ENCODE measurements around the gene PIP5K1C.
"Not testable (repeated sequence)": the region's sequence is repeated elsewhere in the genome, so short reads cannot be mapped to it uniquely, and the experiment has no call there.

The PIP5K1C gene

GRCh38 chr19:3673506-3674439 is 26.5 kb downstream of the PIP5K1C start:
- no peak for FAIRE-seq

GRCh38 chr19:3672993-3673392 is 27.3 kb downstream of the PIP5K1C start:
- FAIRE-seq = no peak

GRCh38 chr19:3672575-3672948 is 27.7 kb downstream of the PIP5K1C start:
- FAIRE-seq = no peak

- no peak for FAIRE-seq
Measured at GRCh38 chr19:3671680-3672574, 28.3 kb downstream of the PIP5K1C start.

- no peak for FAIRE-seq
Measured at GRCh38 chr19:3670796-3671679, 29.2 kb downstream of the PIP5K1C start.

GRCh38 chr19:3669947-3670795 is 30.1 kb downstream of the PIP5K1C start:
- FAIRE-seq = peak; percentile 6

- no peak for FAIRE-seq
Measured at GRCh38 chr19:3669082-3669946, 31.0 kb downstream of the PIP5K1C start.

GRCh38 chr19:3668331-3669081 is 31.8 kb downstream of the PIP5K1C start:
- no peak for FAIRE-seq

GRCh38 chr19:3667766-3668165 is 32.5 kb downstream of the PIP5K1C start:
- FAIRE-seq = no peak

GRCh38 chr19:3667037-3667638 is 33.1 kb downstream of the PIP5K1C start:
- FAIRE-seq = no peak

GRCh38 chr19:3666545-3666856 is 33.8 kb downstream of the PIP5K1C start:
- FAIRE-seq = not testable (repeated sequence)

- FAIRE-seq = no peak
Measured at GRCh38 chr19:3665681-3666544, 34.4 kb downstream of the PIP5K1C start.

GRCh38 chr19:3664879-3665642 is 35.2 kb downstream of the PIP5K1C start:
- FAIRE-seq = no peak

GRCh38 chr19:3663838-3664237 is 36.4 kb downstream of the PIP5K1C start:
- no peak for FAIRE-seq

GRCh38 chr19:3661284-3662238 is 38.7 kb downstream of the PIP5K1C start:
- FAIRE-seq = no peak

GRCh38 chr19:3660493-3661219 is 39.6 kb downstream of the PIP5K1C start:
- no peak for FAIRE-seq
